Tibial nerve (tissue), 4 donors: ENCODE results near the gene KLHDC8B. TPM values are rescaled to one million over a fixed set of nuclear protein-coding genes. Genes with fewer than 3 reads are reported as not detected.

Experiments
- DNase-seq, 2 donors: peaks; one replicate each; pipeline ENCODE4 v3.0.0-alpha.2; 2019; ENCODE audit warnings: low spot score in 2 of 2
- H3K27ac ChIP-seq, 4 donors: fragments of 200-600 bp; sonication (generic) in 3 of 4; one replicate each; pipeline ENCODE4 v1.5.1; 2017 to 2019; ENCODE audit warnings: mild to moderate bottlenecking in 1 of 4
- H3K27me3 ChIP-seq, 2 donors: fragments of 200-600 bp; sonication (generic) in 1 of 2; one replicate each; pipeline versions ENCODE4 v1.5.1 to v1.6.0; 2017 to 2019
- H3K36me3 ChIP-seq, 3 donors: fragments of 200-600 bp; sonication (generic); one replicate each; pipeline ENCODE4 v1.5.1; 2018 to 2019
- H3K4me1 ChIP-seq, 4 donors: fragments of 200-600 bp; sonication (generic) in 3 of 4; one replicate each; pipeline ENCODE4 v1.5.1; 2017 to 2019
- H3K4me3 ChIP-seq, 4 donors: fragments of 200-600 bp; sonication (generic) in 3 of 4; one replicate each; pipeline ENCODE4 v1.5.1; 2017 to 2019; ENCODE audit warnings: mild to moderate bottlenecking in 1 of 4, moderate library complexity in 1 of 4
- H3K9me3 ChIP-seq, 4 donors: fragments of 200-600 bp; sonication (generic) in 3 of 4; one replicate each; pipeline ENCODE4 v1.5.1; 2017 to 2019
- CTCF ChIP-seq, 5 experiments: fragments of 200-600 bp in 3 of 5; fragments of 450-650 bp in 2 of 5; sonication (generic) in 3 of 5; IDR thresholded peaks; one replicate each; pipeline ENCODE4 v1.5.1; 2016 to 2019; ENCODE audit warnings: antibody characterized with exemption in 5 of 5, mild to moderate bottlenecking in 3 of 5, moderate library complexity in 2 of 5
- EP300 ChIP-seq, 2 donors: sonication (generic); formaldehyde crosslinking; IDR thresholded peaks; one replicate each; pipeline ENCODE4 v1.6.1; 2017; ENCODE audit warnings: antibody characterized with exemption in 2 of 2, mild to moderate bottlenecking in 1 of 2
- POLR2A ChIP-seq, 2 donors: fragments of 450-650 bp; IDR thresholded peaks; one replicate each; pipeline ENCODE4 v1.6.1; 2017; ENCODE audit warnings: antibody characterized with exemption in 2 of 2, mild to moderate bottlenecking in 2 of 2, moderate library complexity in 2 of 2
- WGBS, 2 donors: methylation state at CpG; one replicate each; pipeline ENCODE4 v1.1.5; 2018; 5-methylcytosine and 5-hydroxymethylcytosine counted together
- total RNA-seq, 4 donors: library from RNA; depleted of rRNA; stranded (reverse); fragments of >200 nt; gene quantifications; one replicate each; pipeline ENCODE4 v1.1.0, GENCODE V29; 2016

The KLHDC8B gene
- total RNA-seq, 4 donors from 2014 or later, result 20.8 to 33.1 (median 29.7) TPM

- 61 to 70% methylated on average over 5 of the region's 5 CpGs for WGBS, 2 donors
- Histone ChIP-seq H3K4me1 (peaks cover 0 to 12% (median 0%) of the 10 kb centered on the region in 4 donors), H3K9me3 (no peaks in the 10 kb centered on the region), H3K27me3 (no peaks in the 10 kb centered on the region), H3K36me3 (peaks cover 0 to 30% (median 0%) of the 10 kb centered on the region in 3 donors), H3K27ac (no peak overlapping the region), H3K4me3 (no peak overlapping the region)
- peak in 1 of 2 donors; percentile 36 for DNase-seq
- TF ChIP-seq CTCF (IDR thresholded peaks at IDR 0.05) (peak in 3 of 5 experiments; percentile 24 to 44 (median 36)), EP300 (IDR thresholded peaks at IDR 0.05) (no peak)
Measured at GRCh38 chr3:49158103-49158709, 13.2 kb upstream of the KLHDC8B start.

- no peak for DNase-seq
- Histone ChIP-seq H3K9me3 (no peaks in the 10 kb centered on the region), H3K36me3 (peaks cover 0 to 36% (median 0%) of the 10 kb centered on the region in 3 donors), H3K4me3 (no peak overlapping the region), H3K4me1 (peaks cover 0 to 17% (median 0%) of the 10 kb centered on the region in 4 donors), H3K27me3 (no peaks in the 10 kb centered on the region), H3K27ac (no peak overlapping the region)
- WGBS, 2 donors, result 40 to 41% methylated on average over 2 of the region's 2 CpGs
- TF ChIP-seq POLR2A (IDR thresholded peaks at IDR 0.05), result no peak
- TF ChIP-seq CTCF (IDR thresholded peaks at IDR 0.05), result no peak
Measured at GRCh38 chr3:49158792-49159191, 12.6 kb upstream of the KLHDC8B start.

- peaks cover 0 to 35% (median 4%) of the 10 kb centered on the region in 4 donors for H3K4me1 ChIP-seq
- 88 to 92% methylated on average over 2 of the region's 2 CpGs for whole genome bisulfite sequencing, 2 donors
- TF ChIP-seq POLR2A (IDR thresholded peaks at IDR 0.05) (no peak), EP300 (IDR thresholded peaks at IDR 0.05) (no peak), CTCF (IDR thresholded peaks at IDR 0.05) (no peak)
- H3K27ac ChIP-seq, result no peak overlapping the region
- H3K4me3 ChIP-seq, result no peak overlapping the region
- H3K36me3 ChIP-seq, result peaks cover 0 to 41% (median 0%) of the 10 kb centered on the region in 3 donors
- no peaks in the 10 kb centered on the region for H3K27me3 ChIP-seq
- no peak for DNase-seq
- H3K9me3 ChIP-seq, result no peaks in the 10 kb centered on the region
Measured at GRCh38 chr3:49161197-49161596, 10.2 kb upstream of the KLHDC8B start.

- TF ChIP-seq EP300 (IDR thresholded peaks at IDR 0.05) (no peak), POLR2A (IDR thresholded peaks at IDR 0.05) (no peak)
- H3K9me3 ChIP-seq, result no peaks in the 10 kb centered on the region
- H3K4me1 ChIP-seq, result peaks cover 0 to 42% (median 7%) of the 10 kb centered on the region in 4 donors
- H3K4me3 ChIP-seq, result no peak overlapping the region
- no peak for DNase-seq
- WGBS, 2 donors, result 74 to 78% methylated on average over 3 of the region's 3 CpGs
- no peaks in the 10 kb centered on the region for H3K27me3 ChIP-seq
- H3K27ac ChIP-seq, result no peak overlapping the region
- H3K36me3 ChIP-seq, result peaks cover 0 to 41% (median 0%) of the 10 kb centered on the region in 3 donors
Measured at GRCh38 chr3:49161808-49162530, 9.4 kb upstream of the KLHDC8B start.

GRCh38 chr3:49162751-49163419 is 8.5 kb upstream of the KLHDC8B start:
- H3K27me3 ChIP-seq, result no peaks in the 10 kb centered on the region
- H3K4me1 ChIP-seq, result peaks cover 0 to 42% (median 7%) of the 10 kb centered on the region in 4 donors
- WGBS, 2 donors, result 90 to 93% methylated on average over 20 to 21 of the region's 21 CpGs
- H3K9me3 ChIP-seq, result no peaks in the 10 kb centered on the region
- no peak overlapping the region for H3K4me3 ChIP-seq
- no peak overlapping the region for H3K27ac ChIP-seq
- DNase-seq, result no peak
- TF ChIP-seq CTCF (IDR thresholded peaks at IDR 0.05) (no peak), POLR2A (IDR thresholded peaks at IDR 0.05) (no peak), EP300 (IDR thresholded peaks at IDR 0.05) (no peak)
- H3K36me3 ChIP-seq, result peaks cover 0 to 41% (median 0%) of the 10 kb centered on the region in 3 donors
